ENCODE results near the gene TTC21B.

Gene TTC21B

DNA sequence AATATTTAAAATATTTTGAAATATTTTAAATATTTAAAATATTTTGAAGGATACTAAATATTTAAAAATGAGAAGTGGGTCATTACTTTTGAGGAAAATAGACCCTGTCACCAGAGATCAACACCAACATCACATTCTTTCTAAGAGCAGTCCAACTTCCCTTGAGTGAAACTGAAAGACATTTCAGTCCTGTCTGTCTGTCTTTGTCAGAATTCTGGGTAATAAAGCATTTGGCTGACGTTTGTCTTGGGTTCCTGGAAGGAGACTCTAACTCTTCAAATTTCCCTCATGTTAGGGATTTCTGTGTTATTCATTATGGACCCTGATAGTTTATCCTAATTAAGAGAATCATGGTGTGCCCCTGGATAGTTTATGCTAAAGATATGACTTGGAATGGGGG, 32.8 kb downstream of the TTC21B start:
- no peak for DNase-seq

DNA sequence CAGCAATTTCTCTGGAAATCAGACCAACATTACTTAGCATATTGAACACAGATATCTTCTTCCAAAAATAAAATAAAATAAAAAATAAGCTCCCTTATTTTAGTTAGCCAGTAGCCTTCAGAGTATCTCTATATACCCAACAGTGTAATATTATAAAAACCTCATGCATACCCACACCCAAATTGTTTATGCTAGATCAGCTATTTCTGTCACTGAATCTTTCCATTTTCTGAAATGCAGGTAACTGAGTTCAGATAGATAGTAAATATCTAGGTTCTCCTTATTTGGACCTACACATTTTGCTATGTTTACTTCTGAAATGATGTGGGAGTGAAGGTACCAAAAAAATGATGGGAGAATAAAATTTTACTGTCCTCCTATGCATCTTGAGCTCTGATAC, 39.9 kb downstream of the TTC21B start:
- DNase-seq: no peak

- no peak for DNase-seq
Measured at GRCh38 chr2:165911981-165912380, 41.6 kb downstream of the TTC21B start.

DNA sequence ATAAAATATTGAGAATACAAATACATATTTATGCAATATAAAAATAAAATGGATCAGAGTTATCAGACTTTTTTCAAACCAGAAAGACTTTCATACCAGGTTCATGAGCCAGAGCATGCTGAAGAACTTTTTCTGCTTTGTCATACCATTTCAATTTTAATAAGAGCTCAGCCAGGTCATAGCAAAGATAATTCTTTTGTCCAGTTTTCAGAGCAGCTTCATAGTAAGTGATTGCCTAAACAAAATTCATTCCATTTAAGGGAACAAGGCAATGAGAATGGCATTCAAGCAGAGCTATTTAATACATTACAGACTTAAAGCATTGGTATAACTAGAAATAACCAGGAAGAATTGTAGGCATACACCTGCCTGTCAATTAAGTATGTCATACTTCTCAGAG, 42.3 kb downstream of the TTC21B start:
- DNase-seq: no peak

GRCh38 chr2:165909466-165909865, 44.1 kb downstream of the TTC21B start:
- no peak for DNase-seq

DNA sequence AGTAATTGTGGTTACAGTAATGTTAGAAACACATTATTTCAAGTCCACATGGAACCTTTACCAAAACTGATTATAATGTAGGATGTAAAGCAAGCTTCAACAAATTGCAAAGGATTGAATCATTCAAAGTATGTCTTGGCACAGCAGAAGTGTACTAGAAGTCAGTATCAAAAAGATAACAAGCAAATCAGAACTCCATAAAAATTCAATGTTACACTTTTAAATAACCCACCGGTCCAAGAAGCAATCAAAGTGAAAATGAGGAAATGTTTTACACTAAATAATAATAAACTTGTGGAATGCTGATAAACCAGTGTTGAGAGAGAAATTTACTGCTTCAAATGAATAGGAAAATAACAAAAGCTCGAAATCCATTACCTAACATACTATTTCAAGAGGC, 47.7 kb downstream of the TTC21B start:
- no peak for DNase-seq

DNA sequence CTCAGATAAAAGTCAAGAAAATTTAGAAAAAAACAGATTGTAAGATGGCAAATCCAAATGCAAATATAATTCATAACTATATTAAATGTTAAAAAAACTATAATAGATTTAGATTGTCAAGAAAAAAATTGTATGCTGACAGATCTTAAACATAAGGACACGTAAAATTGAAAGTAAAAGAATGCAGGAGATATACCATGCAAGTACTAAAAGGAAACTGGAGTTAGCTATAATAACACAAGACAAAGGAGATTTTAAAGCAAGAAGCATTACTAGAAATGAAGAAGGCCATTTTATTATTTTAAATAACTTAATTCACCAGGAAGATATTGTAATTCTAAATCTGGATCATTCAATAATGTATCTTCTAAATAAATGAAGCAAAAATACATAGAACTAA, 48.3 kb downstream of the TTC21B start:
- no peak for DNase-seq

DNA sequence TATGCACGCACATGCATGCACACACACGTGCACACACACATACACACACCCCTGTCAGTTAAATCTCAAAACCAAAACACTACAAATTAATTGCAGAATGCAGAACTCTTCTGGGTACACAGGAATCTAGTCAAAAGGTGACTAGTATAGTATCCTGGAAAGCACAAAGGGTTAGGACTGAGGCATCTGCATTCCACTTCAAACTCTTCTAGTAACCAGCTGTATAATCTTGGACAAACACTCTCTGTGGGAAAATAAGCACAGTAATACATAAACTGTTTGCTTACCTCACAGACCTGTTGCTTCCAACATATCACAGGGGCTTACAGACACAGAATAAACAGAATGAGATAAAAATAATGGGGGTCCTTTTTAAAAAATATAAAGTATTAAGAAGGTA, 49.1 kb downstream of the TTC21B start:
- no peak for DNase-seq

DNA sequence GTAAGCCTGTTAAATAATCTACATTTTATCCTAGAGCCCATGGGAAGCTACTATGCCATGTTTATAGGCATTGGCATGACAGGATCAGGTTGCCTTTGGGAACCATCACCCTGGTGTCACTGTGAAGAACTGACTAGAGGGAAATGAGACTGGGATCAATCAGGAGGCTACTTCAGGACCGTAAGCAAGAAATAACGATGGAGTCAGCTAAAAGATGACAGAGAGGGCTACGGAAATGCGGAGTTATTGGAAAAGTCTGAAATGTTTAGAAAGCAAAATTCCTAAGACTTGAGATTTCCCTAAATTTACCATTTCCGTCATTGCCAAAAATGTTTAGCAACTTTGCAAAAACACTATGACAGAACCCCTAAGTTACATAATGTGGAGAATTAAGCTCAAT, 50.2 kb downstream of the TTC21B start:
- DNase-seq: no peak

DNA sequence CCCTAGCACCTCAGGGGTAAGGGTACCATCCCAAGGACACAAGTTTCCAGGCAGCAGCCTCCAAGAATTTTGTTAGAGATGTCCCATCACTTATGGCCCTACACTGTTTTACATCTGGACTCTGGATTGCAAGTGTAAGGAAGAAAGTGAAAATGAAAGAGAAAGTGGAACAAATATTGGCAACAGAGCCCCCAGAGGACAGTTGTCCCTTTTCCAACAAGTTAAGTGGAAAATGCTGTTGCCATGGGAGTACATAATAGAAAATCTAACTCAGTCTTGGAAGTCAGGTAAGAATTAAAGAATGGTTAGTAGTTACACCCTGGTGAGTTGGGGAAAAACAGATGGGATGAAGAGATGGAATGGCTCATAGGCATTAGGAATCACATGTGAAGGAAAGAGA, 50.6 kb downstream of the TTC21B start:
- no peak for DNase-seq

- DNase-seq: no peak
Measured at GRCh38 chr2:165901620-165902298, 51.8 kb downstream of the TTC21B start.

- no peak for DNase-seq
Measured at GRCh38 chr2:165899311-165899710, 54.3 kb downstream of the TTC21B start.

GRCh38 chr2:165898381-165898780, 55.2 kb downstream of the TTC21B start:
- DNase-seq: no peak

DNA sequence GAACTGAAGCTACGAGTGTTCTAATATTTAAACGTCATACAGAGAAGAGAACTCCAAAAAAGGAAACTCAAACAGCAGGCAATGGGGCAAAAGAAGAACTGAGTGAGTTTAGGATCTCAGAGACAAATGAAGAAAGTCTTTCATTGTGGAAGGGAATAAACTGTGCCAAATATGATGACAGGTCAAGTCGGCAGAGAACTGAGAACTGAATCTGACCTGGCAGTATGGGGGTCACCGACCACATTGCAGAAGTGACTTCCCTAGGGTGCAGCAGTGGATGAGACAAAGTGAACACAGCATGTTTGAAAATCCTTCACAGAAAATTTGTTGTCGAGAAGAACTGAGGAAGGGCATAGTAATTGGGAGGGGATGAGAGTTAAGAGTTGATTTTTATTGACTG, 55.9 kb downstream of the TTC21B start:
- DNase-seq: no peak

DNA sequence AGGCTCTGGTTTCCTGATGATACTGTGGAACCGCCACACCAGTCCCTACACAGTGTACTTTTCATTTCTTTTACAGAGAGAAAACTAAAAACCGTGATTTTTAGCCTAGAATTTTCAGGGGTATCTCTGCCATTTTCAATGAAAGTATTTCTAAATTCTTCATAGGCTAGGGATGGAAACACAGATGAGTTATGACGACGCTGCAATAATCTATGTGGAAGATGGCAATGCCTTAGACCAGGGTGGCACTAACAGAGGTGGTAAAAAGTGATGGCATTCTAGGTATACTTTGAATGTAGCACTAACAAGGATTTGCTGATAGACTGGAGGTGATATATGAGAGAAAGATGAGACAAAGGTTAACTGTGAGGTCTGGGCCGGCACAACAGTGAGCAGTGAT, 56.5 kb downstream of the TTC21B start:
- DNase-seq: no peak

- DNase-seq: no peak
Measured at GRCh38 chr2:165895974-165896373, 57.6 kb downstream of the TTC21B start.

DNA sequence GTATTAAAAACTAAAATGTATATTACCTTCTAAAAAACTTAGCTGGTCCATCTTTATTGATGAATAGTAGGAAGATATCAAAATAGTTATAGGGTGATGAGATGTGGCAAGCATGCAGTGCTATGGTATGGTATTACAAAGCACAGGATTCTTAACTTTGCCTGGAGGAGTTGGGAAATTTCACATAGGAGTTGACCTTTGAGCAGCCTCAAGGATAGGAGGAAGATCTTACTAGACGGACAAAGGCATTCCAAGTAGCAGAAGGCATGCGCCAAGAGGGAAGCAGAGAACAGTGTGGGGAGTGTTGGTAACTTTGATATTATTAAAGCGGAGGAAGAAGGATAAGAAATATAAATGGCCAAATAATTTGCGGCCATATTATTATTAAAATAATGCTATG, 60.0 kb downstream of the TTC21B start:
- no peak for DNase-seq

DNA sequence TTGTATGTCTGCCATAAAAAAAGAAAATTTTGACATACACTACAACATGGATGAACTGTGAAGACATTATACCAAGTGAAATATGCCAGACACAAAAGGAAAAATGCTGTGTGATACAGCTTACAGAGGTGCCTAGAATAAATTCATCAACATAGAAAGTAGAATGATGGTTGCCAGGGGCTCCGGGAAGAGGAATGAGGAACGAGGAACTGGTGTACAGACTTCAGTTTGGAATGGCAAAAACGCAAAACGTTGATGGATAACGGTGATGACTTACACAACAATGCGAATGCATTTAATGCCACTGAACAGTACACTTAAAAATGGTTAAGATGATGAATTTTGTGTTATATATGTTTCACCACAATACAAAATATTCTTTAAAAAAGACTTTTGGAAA, 61.0 kb downstream of the TTC21B start:
- DNase-seq: no peak

GRCh38 chr2:165891943-165892342, 61.6 kb downstream of the TTC21B start:
- DNase-seq: no peak

- DNase-seq: no peak
Measured at GRCh38 chr2:165891345-165891744, 62.2 kb downstream of the TTC21B start.

DNA sequence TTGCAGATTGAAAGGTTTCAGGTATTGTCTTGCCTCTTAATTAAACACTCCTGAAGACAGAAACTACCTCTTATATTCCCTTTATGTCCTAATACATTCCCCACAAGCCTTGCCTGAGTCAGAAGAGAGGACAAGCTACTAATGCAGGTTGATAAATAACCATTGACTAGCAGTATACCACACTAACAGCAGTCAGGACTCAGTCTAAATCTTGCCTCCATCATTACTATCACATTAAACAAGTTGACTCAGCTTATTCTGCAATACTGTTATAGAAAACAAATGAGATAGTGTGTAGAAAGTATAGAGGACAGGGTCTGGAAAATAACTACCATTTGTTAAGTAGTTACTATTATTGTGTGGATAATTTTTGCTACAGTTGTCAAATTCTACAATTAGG, 63.8 kb downstream of the TTC21B start:
- no peak for DNase-seq

- no peak for DNase-seq
Measured at GRCh38 chr2:165889158-165889557, 64.4 kb downstream of the TTC21B start.

GRCh38 chr2:165888171-165888570, 65.4 kb downstream of the TTC21B start:
- DNase-seq: no peak

DNA sequence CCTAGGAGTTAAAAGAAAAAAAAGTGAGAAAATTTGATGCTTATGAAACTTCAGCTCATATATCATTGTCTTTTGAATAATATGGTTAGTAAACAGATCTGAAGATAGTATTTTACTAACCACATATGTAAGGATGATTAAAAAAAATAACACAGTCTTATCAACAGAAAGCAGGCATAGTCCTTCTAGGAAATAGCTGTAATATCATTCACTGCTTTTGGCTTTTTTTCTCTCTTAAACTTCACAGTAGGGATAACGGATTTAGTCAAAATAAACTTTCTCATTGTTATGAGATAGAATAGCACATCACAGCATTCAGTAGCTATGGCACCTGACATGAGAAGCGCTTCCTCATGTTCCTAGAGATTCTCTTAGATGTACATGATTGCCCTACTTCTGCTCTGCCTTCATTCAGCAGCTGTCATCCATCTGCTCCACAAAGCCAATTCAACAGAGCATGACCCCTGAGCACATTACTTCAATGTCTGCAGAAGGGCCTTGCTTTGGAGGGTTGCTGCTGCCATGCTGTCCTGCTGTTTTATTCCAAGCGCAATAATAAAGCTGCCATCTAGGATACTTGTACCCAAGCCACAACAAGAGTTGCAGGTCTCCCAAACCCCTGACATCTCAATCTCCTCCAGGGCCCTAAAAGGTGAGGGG, 67.0 kb downstream of the TTC21B start:
- DNase-seq: no peak
